HG03108 (cell line): ENCODE measurements around the gene FMN2.
"Not testable (repeated sequence)": the region's sequence is repeated elsewhere in the genome, so short reads cannot be mapped to it uniquely, and the experiment has no call there.

ENCODE experiments used
- ATAC-seq: cut with Tn5 transposase; IDR thresholded peaks from one replicate; pipeline ENCODE4 v1.9.1; 2021; ENCODE audit warnings: moderate library complexity; ENCODE audit not compliant: unreplicated experiment

The FMN2 gene

GRCh38 chr1:240244968-240245628 is 153.4 kb downstream of the FMN2 start:
- no peak for ATAC-seq

GRCh38 chr1:240245629-240246020 is 153.9 kb downstream of the FMN2 start:
- ATAC-seq = no peak

GRCh38 chr1:240247899-240248298 is 156.2 kb downstream of the FMN2 start:
- ATAC-seq = no peak

- ATAC-seq = no peak
Measured at GRCh38 chr1:240254006-240254405, 162.3 kb downstream of the FMN2 start.

GRCh38 chr1:240254778-240255291 is 163.2 kb downstream of the FMN2 start:
- ATAC-seq = no peak

- ATAC-seq = no peak
Measured at GRCh38 chr1:240255922-240256321, 164.2 kb downstream of the FMN2 start.

DNA sequence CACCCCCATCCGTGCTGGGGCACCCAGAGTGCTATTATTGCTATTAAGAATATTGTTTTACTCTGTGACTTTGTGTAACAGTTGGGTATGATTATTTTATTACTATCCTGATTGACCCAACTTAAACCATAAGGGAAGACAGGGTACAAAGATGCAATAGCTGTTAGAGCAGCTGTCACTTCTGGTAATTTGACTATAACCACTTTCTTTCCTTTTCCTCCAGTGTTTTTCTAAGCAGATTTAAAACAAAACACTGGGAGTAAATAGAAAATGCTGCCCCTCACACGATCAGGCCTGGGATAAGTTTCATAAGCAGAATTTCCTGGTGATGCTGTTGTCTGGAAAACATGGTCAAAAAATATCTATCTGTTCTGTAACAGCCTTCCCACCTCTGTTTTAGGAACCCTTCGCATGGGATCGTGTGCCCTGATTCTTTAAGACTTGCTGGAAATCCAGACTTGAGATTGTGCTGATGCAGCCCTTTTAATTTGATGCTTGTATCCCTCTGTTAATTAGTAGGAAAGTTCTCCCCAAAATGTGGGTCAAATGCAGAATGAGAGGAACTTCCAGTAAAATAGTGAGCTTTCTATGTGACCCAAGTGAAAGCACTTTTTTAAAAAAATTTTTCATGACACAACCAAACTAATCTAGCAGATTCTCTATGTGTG is 165.3 kb downstream of the FMN2 start:
- ATAC-seq = no peak

DNA sequence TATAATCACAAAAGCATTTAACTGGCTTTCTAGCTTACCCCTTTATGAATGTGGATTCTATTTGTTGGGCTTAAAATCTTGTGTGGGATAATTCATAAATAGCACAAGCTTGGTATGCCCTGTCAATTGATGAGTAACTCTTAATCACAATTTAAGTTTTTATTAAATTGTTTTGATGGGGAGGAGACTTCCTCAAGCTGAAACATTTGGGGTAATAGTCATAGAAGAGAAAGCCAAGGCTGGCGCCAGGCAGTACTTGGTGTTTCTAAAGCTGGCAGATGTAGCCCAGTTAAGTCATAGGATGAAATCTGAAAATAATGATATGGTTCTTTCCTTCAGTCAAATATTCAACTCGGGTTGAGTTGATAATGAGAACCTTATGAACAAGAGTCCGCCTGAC is 167.2 kb downstream of the FMN2 start:
- no peak for ATAC-seq

DNA sequence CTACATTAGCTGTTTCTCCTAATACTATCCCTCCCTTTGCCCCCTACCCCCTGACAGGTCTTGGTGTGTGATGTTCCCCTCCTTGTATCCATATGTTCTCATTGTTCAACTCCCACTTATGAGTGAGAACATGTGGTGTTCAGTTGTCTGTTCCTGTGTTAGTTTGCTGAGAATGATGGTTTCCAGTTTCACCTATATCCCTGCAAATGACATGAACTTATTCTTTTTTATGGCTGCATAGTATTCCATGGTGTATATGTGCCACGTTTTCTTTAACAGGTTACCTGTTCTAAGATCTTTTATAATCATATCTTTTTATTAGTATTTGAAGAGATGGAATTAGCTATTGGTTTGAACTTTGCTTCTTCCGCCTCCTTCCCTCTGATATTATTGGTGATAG is 172.8 kb downstream of the FMN2 start:
- ATAC-seq = not testable (repeated sequence)

GRCh38 chr1:240271081-240271480 is 179.4 kb downstream of the FMN2 start:
- ATAC-seq = no peak

GRCh38 chr1:240274569-240274968 is 182.9 kb downstream of the FMN2 start:
- ATAC-seq = no peak

DNA sequence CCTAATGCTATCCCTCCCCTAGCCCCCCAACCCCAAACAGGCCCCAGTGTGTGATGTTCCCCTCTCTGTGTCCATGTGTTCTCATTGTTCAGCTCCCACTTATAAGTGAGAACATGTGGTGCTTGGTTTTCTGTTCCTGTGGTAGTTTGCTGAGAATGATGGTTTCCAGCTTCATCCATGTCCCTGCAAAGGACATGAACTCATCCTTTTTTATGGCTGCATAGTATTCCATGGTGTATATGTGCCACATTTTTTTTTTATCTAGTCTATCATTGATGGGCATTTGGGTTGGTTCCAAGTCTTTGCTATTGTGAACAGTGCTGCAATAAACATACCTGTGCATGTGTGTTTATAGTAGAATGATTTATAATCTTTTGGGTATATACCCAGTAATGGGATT is 183.5 kb downstream of the FMN2 start:
- ATAC-seq = not testable (repeated sequence)

DNA sequence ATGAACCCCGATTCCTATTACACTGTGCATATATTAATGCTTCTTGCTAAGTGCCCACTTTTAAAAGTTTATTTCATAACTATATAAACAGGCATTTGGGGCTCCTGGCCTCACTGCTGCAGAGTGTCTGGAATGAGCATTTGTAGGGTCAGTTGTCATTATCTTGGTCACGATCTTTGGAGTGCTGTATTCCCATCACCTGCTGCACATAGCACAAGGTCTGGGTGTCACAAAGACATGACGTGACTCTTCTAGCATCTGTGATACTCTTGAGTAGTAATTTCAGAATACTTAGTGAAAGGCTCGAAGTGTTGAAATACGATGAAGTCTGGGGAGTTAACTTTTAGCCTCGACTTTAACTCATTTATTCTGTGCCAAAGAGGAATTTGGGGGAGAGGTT is 186.4 kb downstream of the FMN2 start:
- no peak for ATAC-seq

GRCh38 chr1:240280560-240281322 is 189.1 kb downstream of the FMN2 start:
- ATAC-seq = no peak

GRCh38 chr1:240282061-240282830 is 190.6 kb downstream of the FMN2 start:
- ATAC-seq = no peak

DNA sequence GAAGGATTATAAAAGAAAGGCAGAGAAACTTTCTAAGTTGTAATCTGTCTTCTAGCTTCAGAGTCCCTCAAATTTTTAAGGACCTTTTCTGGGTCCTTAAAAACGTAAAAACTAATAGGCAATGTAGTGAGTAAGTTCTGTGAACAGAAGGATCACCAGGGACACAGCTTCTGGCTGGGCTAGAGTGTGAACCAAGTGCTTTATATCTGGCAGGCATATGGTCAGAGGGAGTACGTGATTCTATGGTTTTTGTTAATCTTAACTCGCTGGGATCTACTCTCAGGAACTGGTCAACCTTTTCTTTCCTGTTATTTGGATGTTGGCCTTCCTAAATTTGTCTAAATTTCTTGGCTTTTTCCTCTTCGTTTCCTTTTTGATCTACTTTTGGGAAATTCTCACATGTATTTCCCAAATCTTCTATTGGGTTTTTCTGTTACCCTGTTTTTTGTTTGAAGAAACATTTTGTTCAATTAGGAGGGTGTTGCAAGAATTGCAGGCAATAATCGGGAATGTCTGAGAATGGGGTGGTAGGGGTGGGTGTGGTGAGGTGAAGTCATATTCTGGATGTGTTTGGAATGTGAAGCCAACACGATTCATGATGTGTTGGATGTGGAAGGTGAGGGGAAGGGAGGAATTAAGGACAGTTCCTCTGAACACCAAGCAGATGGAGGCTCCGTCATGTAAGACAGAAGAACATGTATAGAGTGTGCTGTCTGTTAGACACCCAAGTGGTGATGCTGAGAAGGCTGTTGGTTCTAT is 193.2 kb downstream of the FMN2 start:
- ATAC-seq = no peak

DNA sequence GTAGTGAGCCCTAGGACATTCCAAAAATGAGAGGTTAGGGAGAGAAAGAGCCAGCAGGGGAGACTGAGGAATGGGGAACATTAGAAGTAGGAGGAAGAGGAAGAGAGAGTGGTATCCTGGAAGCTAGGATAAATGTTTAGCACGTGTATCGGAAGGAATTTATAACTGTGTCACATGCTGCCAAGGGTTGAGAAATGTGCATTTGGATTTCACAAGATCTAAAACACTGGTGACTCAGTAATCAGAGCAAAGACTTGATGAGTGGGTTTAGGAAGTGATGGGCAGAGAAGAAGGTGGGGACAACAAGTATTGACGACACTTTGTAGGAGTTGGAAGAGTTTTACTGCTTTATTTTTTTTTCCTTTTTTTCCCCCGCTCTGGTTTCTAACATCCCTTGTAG is 193.9 kb downstream of the FMN2 start:
- no peak for ATAC-seq

DNA sequence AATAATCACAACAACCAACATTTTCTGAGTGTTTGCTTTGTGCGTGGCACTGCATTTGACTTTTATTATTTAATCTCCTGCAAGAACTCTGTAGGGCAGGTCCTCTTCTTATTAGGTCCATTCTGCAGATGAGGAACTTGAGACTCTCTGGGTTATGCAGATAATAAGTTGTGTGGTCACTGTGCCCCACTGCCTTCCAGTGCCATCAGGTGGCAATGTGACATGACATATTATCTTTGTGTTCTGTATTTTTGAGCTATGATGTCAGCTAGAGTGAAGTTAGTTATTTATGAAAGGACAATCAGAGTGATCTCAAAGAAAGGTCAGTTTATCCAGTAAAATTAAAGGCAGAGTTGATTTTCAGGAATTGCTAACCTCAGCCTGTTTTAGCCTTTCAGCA is 196.0 kb downstream of the FMN2 start:
- no peak for ATAC-seq

DNA sequence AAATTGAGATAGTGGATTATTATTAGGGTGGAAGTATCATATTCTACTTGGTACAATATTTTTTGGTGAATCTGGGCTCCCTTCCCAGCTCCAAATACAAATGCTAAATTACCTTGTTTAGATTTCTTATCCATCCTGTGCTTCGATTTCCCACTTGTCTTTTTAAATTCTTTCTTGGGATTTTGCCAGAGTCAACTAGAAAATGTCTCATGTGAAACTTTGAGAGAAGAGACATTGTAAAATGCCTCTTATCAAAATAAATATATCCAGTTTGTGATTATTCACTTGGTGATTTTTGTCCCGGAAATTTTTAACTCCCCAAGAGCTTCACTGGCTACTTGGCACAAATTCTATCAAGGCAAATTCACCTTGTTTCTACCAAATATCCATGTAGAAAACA is 202.0 kb downstream of the FMN2 start:
- ATAC-seq = no peak

DNA sequence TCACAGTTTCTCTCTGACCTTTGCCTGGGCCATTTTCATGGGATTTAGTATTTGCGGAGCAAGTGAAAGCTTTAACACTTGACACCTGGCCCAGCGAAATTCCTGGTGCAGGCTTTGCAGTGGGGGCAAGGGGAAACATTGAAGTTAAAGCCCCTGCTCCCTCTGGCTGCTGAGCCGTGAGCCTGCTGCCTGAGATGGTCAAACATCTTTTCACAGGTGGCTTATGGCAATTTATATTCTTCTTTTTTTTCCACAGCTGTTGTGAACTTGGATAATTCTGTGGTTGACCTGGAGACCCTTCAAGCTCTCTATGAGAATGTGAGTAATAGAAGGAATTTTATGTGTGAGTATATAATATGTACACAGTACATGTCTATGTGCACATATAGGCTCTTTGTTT is 202.9 kb downstream of the FMN2 start:
- no peak for ATAC-seq
